Neural cell (in vitro differentiated cells): Measurements from ENCODE around the gene CDK15. TPM values are rescaled to one million over a fixed set of nuclear protein-coding genes. Genes with fewer than 3 reads are reported as not detected.
"Not testable (repeated sequence)": the region's sequence is repeated elsewhere in the genome, so short reads cannot be mapped to it uniquely, and the experiment has no call there.

Source experiments
- H2AFZ ChIP-seq: fragments of 200-600, 300-800 bp; sonication (generic), shearing (Covaris generic); 2 replicates; pipeline ENCODE4 v1.6.0; 2014; ENCODE audit warnings: low read depth, mild to moderate bottlenecking, antibody characterized with exemption, low read length, moderate library complexity
- H3F3A ChIP-seq: fragments of 200-600 bp; shearing (Covaris generic); 2 replicates; pipeline ENCODE4 v1.6.1; 2016; ENCODE audit warnings: mild to moderate bottlenecking, moderate library complexity, mixed read lengths, antibody characterized with exemption, low read length; ENCODE audit not compliant: insufficient read depth, poor library complexity, severe bottlenecking
- H3K27ac ChIP-seq: fragments of 200-600, 300-800 bp; sonication (generic), shearing (Covaris generic); 2 replicates; pipeline ENCODE4 v1.5.1; 2014; ENCODE audit warnings: mild to moderate bottlenecking, low read length, moderate library complexity
- H3K27me3 ChIP-seq: fragments of 300-800, 200-600 bp; sonication (generic), shearing (Covaris generic); 2 replicates; pipeline ENCODE4 v1.6.0; 2014; ENCODE audit warnings: mild to moderate bottlenecking, low read depth, low read length, moderate library complexity; ENCODE audit not compliant: insufficient read depth
- H3K36me3 ChIP-seq: fragments of 300-800, 200-600 bp; sonication (generic), shearing (Covaris generic); 2 replicates; pipeline ENCODE4 v1.5.1; 2014; ENCODE audit warnings: mild to moderate bottlenecking, antibody characterized with exemption, low read length, moderate library complexity; ENCODE audit not compliant: insufficient read depth
- H3K4me2 ChIP-seq: fragments of 300-800, 200-600 bp; sonication (generic), shearing (Covaris generic); 2 replicates; pipeline ENCODE4 v1.6.0; 2014; ENCODE audit warnings: mild to moderate bottlenecking, low read length
- H3K4me3 ChIP-seq: fragments of 300-800, 200-600 bp; sonication (generic), shearing (Covaris generic); 2 replicates; pipeline ENCODE4 v1.5.1; 2014; ENCODE audit warnings: mild to moderate bottlenecking, low read length, moderate library complexity
- H3K79me2 ChIP-seq: fragments of 200-600 bp; shearing (Covaris generic); replicated peaks from 2 replicates; pipeline ENCODE4 v1.6.0; 2014; ENCODE audit warnings: mild to moderate bottlenecking, low read length, moderate library complexity; ENCODE audit not compliant: insufficient read depth
- H3K9ac ChIP-seq: fragments of 300-800, 200-600 bp; sonication (generic), shearing (Covaris generic); 2 replicates; pipeline ENCODE4 v1.6.1; 2016; ENCODE audit warnings: mild to moderate bottlenecking, low read length, mixed read lengths
- H3K9me2 ChIP-seq: fragments of 200-600 bp; shearing (Covaris generic); 2 replicates; pipeline ENCODE4 v1.6.1; 2016; ENCODE audit warnings: mild to moderate bottlenecking, low read length, mixed read lengths; ENCODE audit not compliant: insufficient read depth
- H3K9me3 ChIP-seq: fragments of 200-600, 300-800 bp; sonication (generic), shearing (Covaris generic); 2 replicates; pipeline ENCODE4 v1.6.1; 2016; ENCODE audit warnings: mild to moderate bottlenecking, mixed run types, low read length, moderate library complexity, mixed read lengths
- H4K20me1 ChIP-seq: fragments of 200-600 bp; shearing (Covaris generic); 2 replicates; pipeline ENCODE4 v1.6.1; 2016; ENCODE audit warnings: mild to moderate bottlenecking, mixed run types; ENCODE audit not compliant: insufficient read depth
- CTCF ChIP-seq: fragments of 450-650 bp; IDR thresholded peaks from 2 replicates; pipeline ENCODE4 v1.5.1; 2014; ENCODE audit warnings: antibody characterized with exemption, mild to moderate bottlenecking, moderate library complexity; ENCODE audit not compliant: poor library complexity, severe bottlenecking
- EP300 ChIP-seq: fragments of 450-650 bp; conservative IDR thresholded peaks from 2 replicates; pipeline ENCODE4 v1.6.1; 2014; ENCODE audit warnings: antibody characterized with exemption, mild to moderate bottlenecking, moderate library complexity; ENCODE audit not compliant: poor library complexity, severe bottlenecking
- EZH2 ChIP-seq: fragments of 200-600, 300-800 bp; shearing (Covaris generic), sonication (generic); IDR thresholded peaks from 2 replicates; pipeline ENCODE4 v1.6.1; 2014; ENCODE audit warnings: antibody characterized with exemption, low read length, borderline replicate concordance, mild to moderate bottlenecking; ENCODE audit not compliant: insufficient read depth, poor library complexity, severe bottlenecking
- MXI1 ChIP-seq: fragments of 450-650 bp; conservative IDR thresholded peaks from 2 replicates; pipeline ENCODE4 v1.6.1; 2014; ENCODE audit warnings: antibody characterized with exemption, mild to moderate bottlenecking; ENCODE audit not compliant: poor library complexity, severe bottlenecking
- POLR2AphosphoS5 ChIP-seq: IDR thresholded peaks from 2 replicates; pipeline ENCODE4 v1.6.1; 2012
- RAD21 ChIP-seq: fragments of 450-650 bp; conservative IDR thresholded peaks from 2 replicates; pipeline ENCODE4 v1.6.1; 2014; ENCODE audit warnings: antibody characterized with exemption, mild to moderate bottlenecking, moderate library complexity
- REST ChIP-seq: IDR thresholded peaks from 2 replicates; pipeline ENCODE4 v1.6.1; 2012; ENCODE audit warnings: borderline replicate concordance
- SMC3 ChIP-seq: fragments of 450-650 bp; conservative IDR thresholded peaks from 2 replicates; pipeline ENCODE4 v1.6.1; 2014; ENCODE audit warnings: antibody characterized with exemption, mild to moderate bottlenecking, moderate library complexity; ENCODE audit not compliant: poor library complexity
- TAF1 ChIP-seq: IDR thresholded peaks from 2 replicates; pipeline ENCODE4 v1.6.1; 2012; ENCODE audit warnings: low read depth
- polyA plus RNA-seq: library from polyadenylated mRNA; depleted of rRNA; stranded (reverse); fragments of >200 nt; gene quantifications from 2 replicates; pipeline ENCODE4 v1.2.3, GENCODE V29; 2014

CDK15 gene
- polyA plus RNA-seq, 1 donor from 2014 or later: 0.09 TPM

GRCh38 chr2:201758873-201759272 lies 47.5 kb upstream of the CDK15 start:
- no peaks in the 10 kb centered on the region for H3K27me3 ChIP-seq
- H3K36me3 ChIP-seq: no peaks in the 10 kb centered on the region
- H3K9ac ChIP-seq: no peak overlapping the region
- no peaks in the 10 kb centered on the region for H3K79me2 ChIP-seq
- H3K4me3 ChIP-seq: no peak overlapping the region
- no peaks in the 10 kb centered on the region for H3K9me2 ChIP-seq
- H4K20me1 ChIP-seq: no peaks in the 10 kb centered on the region
- H3K9me3 ChIP-seq: no peaks in the 10 kb centered on the region
- TF ChIP-seq SMC3 (no peak), EP300 (no peak), POLR2AphosphoS5 (no peak), EZH2 (no peak), MXI1 (no peak), TAF1 (no peak), RAD21 (no peak), REST (no peak), CTCF (no peak)
- H2AFZ ChIP-seq: no peak overlapping the region
- no peak overlapping the region for H3K4me2 ChIP-seq
- H3F3A ChIP-seq: no peaks in the 10 kb centered on the region
- no peak overlapping the region for H3K27ac ChIP-seq

GRCh38 chr2:201759567-201759966 lies 46.8 kb upstream of the CDK15 start:
- no peaks in the 10 kb centered on the region for H3K9me2 ChIP-seq
- H3K27ac ChIP-seq: no peak overlapping the region
- H3K79me2 ChIP-seq: no peaks in the 10 kb centered on the region
- TF ChIP-seq EZH2: no peak
- no peaks in the 10 kb centered on the region for H3K27me3 ChIP-seq
- H3F3A ChIP-seq: no peaks in the 10 kb centered on the region
- H2AFZ ChIP-seq: no peak overlapping the region
- no peak overlapping the region for H3K9ac ChIP-seq
- no peaks in the 10 kb centered on the region for H3K36me3 ChIP-seq
- no peaks in the 10 kb centered on the region for H3K9me3 ChIP-seq
- no peak overlapping the region for H3K4me2 ChIP-seq
- no peaks in the 10 kb centered on the region for H4K20me1 ChIP-seq
- no peak overlapping the region for H3K4me3 ChIP-seq

- no peak overlapping the region for H3K4me2 ChIP-seq
- no peak overlapping the region for H3K9ac ChIP-seq
- H3K4me3 ChIP-seq: no peak overlapping the region
- no peaks in the 10 kb centered on the region for H3K9me2 ChIP-seq
- H2AFZ ChIP-seq: no peak overlapping the region
- H4K20me1 ChIP-seq: no peaks in the 10 kb centered on the region
- H3K27me3 ChIP-seq: no peaks in the 10 kb centered on the region
- no peaks in the 10 kb centered on the region for H3F3A ChIP-seq
- no peak for TF ChIP-seq SMC3
- H3K79me2 ChIP-seq: no peaks in the 10 kb centered on the region
- no peaks in the 10 kb centered on the region for H3K36me3 ChIP-seq
- H3K9me3 ChIP-seq: no peaks in the 10 kb centered on the region
- H3K27ac ChIP-seq: no peak overlapping the region
Measured at GRCh38 chr2:201761101-201761500, 45.2 kb upstream of the CDK15 start.

GRCh38 chr2:201764469-201764868 lies 41.9 kb upstream of the CDK15 start:
- not testable (repeated sequence) for H3K9me2 ChIP-seq, H3K27ac ChIP-seq, H3K9me3 ChIP-seq, H4K20me1 ChIP-seq, H2AFZ ChIP-seq, H3K4me3 ChIP-seq, H3K36me3 ChIP-seq, H3K9ac ChIP-seq, H3K27me3 ChIP-seq, H3F3A ChIP-seq, H3K4me2 ChIP-seq, H3K79me2 ChIP-seq
